ENCODE data around the gene AAMP.

DNA sequence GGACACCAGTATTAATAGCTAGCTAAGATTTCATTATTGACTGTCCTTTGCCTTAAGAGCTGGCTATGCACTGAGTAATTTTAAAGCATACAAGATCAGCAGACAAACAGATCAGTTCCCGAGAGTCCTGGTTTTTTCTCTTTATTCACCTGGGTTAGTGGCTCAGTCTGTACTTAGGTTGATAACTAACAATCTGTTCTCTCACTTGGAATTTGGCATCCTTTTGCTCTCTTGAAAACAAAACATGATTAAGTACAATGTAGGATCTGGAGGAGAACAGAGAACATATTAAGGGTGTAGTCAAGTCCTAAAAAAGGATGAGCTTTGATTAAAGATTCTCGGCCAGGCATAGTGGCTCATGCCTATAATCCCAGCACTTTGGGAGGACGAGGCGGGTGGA lies 36.4 kb downstream of the AAMP start:
- TF ChIP-seq, protein P1, sequence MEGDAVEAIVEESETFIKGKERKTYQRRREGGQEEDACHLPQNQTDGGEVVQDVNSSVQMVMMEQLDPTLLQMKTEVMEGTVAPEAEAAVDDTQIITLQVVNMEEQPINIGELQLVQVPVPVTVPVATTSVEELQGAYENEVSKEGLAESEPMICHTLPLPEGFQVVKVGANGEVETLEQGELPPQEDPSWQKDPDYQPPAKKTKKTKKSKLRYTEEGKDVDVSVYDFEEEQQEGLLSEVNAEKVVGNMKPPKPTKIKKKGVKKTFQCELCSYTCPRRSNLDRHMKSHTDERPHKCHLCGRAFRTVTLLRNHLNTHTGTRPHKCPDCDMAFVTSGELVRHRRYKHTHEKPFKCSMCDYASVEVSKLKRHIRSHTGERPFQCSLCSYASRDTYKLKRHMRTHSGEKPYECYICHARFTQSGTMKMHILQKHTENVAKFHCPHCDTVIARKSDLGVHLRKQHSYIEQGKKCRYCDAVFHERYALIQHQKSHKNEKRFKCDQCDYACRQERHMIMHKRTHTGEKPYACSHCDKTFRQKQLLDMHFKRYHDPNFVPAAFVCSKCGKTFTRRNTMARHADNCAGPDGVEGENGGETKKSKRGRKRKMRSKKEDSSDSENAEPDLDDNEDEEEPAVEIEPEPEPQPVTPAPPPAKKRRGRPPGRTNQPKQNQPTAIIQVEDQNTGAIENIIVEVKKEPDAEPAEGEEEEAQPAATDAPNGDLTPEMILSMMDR (IDR thresholded peaks at IDR 0.05; ENCODE audit: insufficient read depth, low read length, poor library complexity, severe bottlenecking) = no peak
- no peak for TF ChIP-seq EZH2phosphoT487 (conservative IDR thresholded peaks at IDR 0.05; ENCODE audit: low read length)

Data from SU-DHL-6 (cell line).